Neural progenitor cell (in vitro differentiated cells): Measurements from ENCODE around the gene XIST.

Experiments
- EZH2 ChIP-seq: fragments of 200-600 bp; sonication (generic); IDR thresholded peaks from 2 replicates; pipeline ENCODE4 v1.6.1; 2017; ENCODE audit warnings: antibody characterized with exemption, mild to moderate bottlenecking, moderate library complexity
- TF ChIP-seq, protein P1 (sequence below): fragments of 200-600 bp; sonication (generic); IDR thresholded peaks from 2 replicates; pipeline ENCODE4 v1.5.1; 2017; ENCODE audit warnings: antibody characterized with exemption, mild to moderate bottlenecking

DNA sequence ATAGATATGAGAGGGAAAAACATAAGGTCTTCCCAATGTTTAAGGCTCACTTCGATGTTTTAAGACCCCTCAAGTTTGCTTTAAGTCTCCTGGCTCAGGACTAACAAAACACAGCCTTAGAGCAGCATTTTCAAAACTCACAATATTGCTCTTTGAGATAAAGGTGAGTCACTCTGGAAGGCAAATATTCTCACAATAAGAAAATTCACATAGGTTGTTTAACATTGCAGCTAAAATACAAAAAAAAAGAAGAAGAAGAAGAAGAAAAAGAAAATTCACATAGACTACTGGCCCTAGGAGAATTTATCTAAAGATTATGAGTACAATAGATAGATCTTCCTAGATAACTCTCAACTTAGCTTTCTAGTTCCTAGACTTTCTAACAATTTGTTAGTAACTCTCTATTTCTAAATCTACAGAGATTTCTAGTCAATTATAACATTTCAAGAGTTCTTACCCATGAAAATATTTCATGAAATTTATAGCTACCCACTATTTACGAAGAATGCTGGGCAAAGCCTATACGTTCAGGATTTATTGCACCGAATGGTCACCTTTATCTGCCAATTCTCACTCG lies 22.5 kb downstream of the XIST start:
- TF ChIP-seq, protein P1, sequence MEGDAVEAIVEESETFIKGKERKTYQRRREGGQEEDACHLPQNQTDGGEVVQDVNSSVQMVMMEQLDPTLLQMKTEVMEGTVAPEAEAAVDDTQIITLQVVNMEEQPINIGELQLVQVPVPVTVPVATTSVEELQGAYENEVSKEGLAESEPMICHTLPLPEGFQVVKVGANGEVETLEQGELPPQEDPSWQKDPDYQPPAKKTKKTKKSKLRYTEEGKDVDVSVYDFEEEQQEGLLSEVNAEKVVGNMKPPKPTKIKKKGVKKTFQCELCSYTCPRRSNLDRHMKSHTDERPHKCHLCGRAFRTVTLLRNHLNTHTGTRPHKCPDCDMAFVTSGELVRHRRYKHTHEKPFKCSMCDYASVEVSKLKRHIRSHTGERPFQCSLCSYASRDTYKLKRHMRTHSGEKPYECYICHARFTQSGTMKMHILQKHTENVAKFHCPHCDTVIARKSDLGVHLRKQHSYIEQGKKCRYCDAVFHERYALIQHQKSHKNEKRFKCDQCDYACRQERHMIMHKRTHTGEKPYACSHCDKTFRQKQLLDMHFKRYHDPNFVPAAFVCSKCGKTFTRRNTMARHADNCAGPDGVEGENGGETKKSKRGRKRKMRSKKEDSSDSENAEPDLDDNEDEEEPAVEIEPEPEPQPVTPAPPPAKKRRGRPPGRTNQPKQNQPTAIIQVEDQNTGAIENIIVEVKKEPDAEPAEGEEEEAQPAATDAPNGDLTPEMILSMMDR, result no peak
- no peak for TF ChIP-seq EZH2
